HG03521 (cell line): Measurements from ENCODE around the gene ZNF175.

Experiments used
- ATAC-seq: cut with Tn5 transposase; IDR thresholded peaks from one replicate; pipeline ENCODE4 v1.9.1; 2021; ENCODE audit warnings: mild to moderate bottlenecking, moderate library complexity; ENCODE audit not compliant: unreplicated experiment

ZNF175 gene

GRCh38 chr19:51549533-51550324, 21.4 kb upstream of the ZNF175 start:
- ATAC-seq, result no peak

- ATAC-seq, result no peak
These were observed 20.0 kb upstream of the ZNF175 start for GRCh38 chr19:51550848-51551672.

- no peak for ATAC-seq
These were observed 19.2 kb upstream of the ZNF175 start for GRCh38 chr19:51551673-51552432.

- ATAC-seq, result no peak
These were observed 18.5 kb upstream of the ZNF175 start for GRCh38 chr19:51552608-51552995.

GRCh38 chr19:51552996-51553725, 17.9 kb upstream of the ZNF175 start:
- ATAC-seq, result no peak

GRCh38 chr19:51559240-51559639, 11.8 kb upstream of the ZNF175 start:
- no peak for ATAC-seq

GRCh38 chr19:51560339-51560738, 10.7 kb upstream of the ZNF175 start:
- no peak for ATAC-seq

- no peak for ATAC-seq
These were observed 6.3 kb upstream of the ZNF175 start for GRCh38 chr19:51564791-51565190.

GRCh38 chr19:51565583-51565982, 5.5 kb upstream of the ZNF175 start:
- no peak for ATAC-seq

GRCh38 chr19:51566489-51567100, 4.5 kb upstream of the ZNF175 start:
- no peak for ATAC-seq

GRCh38 chr19:51567583-51567982, 3.5 kb upstream of the ZNF175 start:
- ATAC-seq, result no peak

GRCh38 chr19:51568456-51568855, 2.6 kb upstream of the ZNF175 start:
- ATAC-seq, result no peak

- no peak for ATAC-seq
These were observed 516 bp downstream of the ZNF175 start for GRCh38 chr19:51571599-51571998.

- ATAC-seq, result no peak
These were observed 1.3 kb downstream of the ZNF175 start for GRCh38 chr19:51572410-51572809.

- ATAC-seq, result no peak
These were observed 1.8 kb downstream of the ZNF175 start for GRCh38 chr19:51572908-51573307.

- ATAC-seq, result no peak
These were observed 2.2 kb downstream of the ZNF175 start for GRCh38 chr19:51573331-51573730.

GRCh38 chr19:51576850-51577249, 5.8 kb downstream of the ZNF175 start:
- ATAC-seq, result no peak

- no peak for ATAC-seq
These were observed 15.1 kb downstream of the ZNF175 start for GRCh38 chr19:51586103-51586728.

- ATAC-seq, result no peak
These were observed 15.7 kb downstream of the ZNF175 start for GRCh38 chr19:51586799-51587198.
